BLaER1 (cell line): Measurements from ENCODE around the gene FOSL1.
"Not testable (repeated sequence)": the region's sequence is repeated elsewhere in the genome, so short reads cannot be mapped to it uniquely, and the experiment has no call there.

Experiments used
- H3K27ac ChIP-seq: shearing (Covaris generic); formaldehyde crosslinking; 2 replicates; pipeline ENCODE4 v1.8.1; 2022
- H3K27me3 ChIP-seq: shearing (Covaris generic); formaldehyde crosslinking; 2 replicates; pipeline ENCODE4 v1.8.1; 2022
- H3K36me3 ChIP-seq: shearing (Covaris generic); formaldehyde crosslinking; 2 replicates; pipeline ENCODE4 v1.8.1; 2022
- H3K4me1 ChIP-seq: shearing (Covaris generic); formaldehyde crosslinking; 2 replicates; pipeline ENCODE4 v1.8.1; 2022
- H3K4me2 ChIP-seq: shearing (Covaris generic); formaldehyde crosslinking; 2 replicates; pipeline ENCODE4 v1.8.1; 2022
- H3K4me3 ChIP-seq: shearing (Covaris generic); formaldehyde crosslinking; 2 replicates; pipeline ENCODE4 v1.8.1; 2022
- H3K9ac ChIP-seq: shearing (Covaris generic); formaldehyde crosslinking; 2 replicates; pipeline ENCODE4 v1.8.1; 2022
- H3K9me3 ChIP-seq: shearing (Covaris generic); formaldehyde crosslinking; 2 replicates; pipeline ENCODE4 v1.8.1; 2022
- H4K20me1 ChIP-seq: shearing (Covaris generic); formaldehyde crosslinking; 2 replicates; pipeline ENCODE4 v1.8.1; 2022
- Cebpa-rat ChIP-seq: shearing (Covaris generic); IDR thresholded peaks from 2 replicates; pipeline ENCODE4 v1.8.1; 2022

Gene FOSL1

DNA sequence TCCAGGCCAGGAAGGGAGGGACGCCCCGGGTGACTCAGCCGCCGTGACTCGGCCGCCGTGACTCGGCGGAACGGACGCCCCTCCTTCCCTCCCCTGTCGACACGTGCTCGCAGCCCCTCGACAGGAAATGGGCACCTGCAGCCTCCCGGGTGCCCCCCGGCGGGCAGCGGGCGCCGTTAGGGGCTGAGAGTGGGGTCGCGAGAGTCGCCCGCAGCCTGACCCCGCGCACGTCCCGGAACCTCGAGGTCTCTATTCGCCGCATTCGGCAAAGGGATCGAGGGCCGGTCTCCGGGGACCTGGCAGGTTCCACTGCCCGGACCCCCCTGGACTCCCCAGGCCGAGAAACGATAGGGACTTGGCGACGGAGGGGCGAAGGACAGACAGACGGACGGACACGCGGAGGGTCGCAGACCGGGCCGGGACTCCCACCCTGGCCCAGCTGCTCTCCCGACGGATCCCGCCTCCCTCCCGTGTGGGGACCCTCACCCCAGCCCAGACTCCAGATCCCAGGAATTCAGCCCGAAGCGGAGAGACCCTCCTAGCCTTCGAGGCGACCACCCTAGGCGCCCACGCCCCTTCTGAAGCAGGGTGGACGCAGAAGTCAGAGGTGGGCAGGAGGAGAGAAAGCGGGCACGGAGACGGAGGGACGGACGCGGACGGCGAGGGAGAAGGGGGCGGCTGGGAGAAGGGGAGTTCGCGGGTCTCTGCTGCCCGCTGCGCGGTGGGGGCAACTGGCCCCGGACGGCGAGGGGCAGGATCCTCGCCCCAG, 648 bp downstream of the FOSL1 start:
- H3K27ac ChIP-seq: peak overlapping the region; percentile 63
- TF ChIP-seq Cebpa-rat: no peak
- no peaks in the 10 kb centered on the region for H3K9me3 ChIP-seq
- peak overlapping the region; percentile 73 for H3K4me3 ChIP-seq
- H4K20me1 ChIP-seq: no peaks in the 10 kb centered on the region
- peak overlapping the region; percentile 95 for H3K4me2 ChIP-seq
- H3K4me1 ChIP-seq: peaks cover 48% of the 10 kb centered on the region
- no peaks in the 10 kb centered on the region for H3K36me3 ChIP-seq
- H3K27me3 ChIP-seq: peaks cover 61% of the 10 kb centered on the region
- H3K9ac ChIP-seq: peak overlapping the region; percentile 78

DNA sequence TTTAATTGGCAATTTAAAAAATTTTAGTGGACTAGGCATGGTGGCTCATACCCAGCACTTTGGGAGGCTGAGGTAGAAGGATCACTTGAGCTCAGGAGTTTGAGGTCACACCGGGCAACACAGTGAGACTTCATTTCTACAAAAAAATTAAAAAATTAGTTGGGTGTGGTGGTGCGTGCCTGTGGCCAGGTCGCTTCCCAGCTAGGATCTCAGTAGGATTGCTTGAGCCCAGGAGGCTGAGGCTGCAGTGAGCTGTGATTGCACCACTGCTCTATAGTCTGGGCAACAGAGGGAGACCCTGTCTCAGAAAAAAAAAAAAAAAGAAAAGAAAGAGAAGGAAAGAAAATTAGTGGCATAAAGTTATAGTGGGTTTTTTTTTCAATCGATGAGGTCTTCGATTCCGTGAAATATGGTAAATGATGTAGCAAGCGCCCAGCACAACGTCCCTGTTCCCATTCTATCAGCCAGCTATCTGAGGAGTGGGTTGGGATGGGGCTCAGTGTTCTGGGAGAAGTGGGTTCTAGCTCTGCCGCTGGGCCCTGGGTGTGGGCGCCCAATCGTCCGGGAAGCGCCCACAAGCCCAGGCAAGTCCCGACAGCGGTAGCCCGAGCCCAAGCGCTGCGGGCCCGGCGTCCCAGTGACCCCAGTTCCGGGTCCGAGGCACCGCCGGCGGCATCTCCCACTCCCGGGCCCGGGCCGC, 1.4 kb downstream of the FOSL1 start:
- H4K20me1 ChIP-seq: no peaks in the 10 kb centered on the region
- H3K27me3 ChIP-seq: peaks cover 61% of the 10 kb centered on the region
- peak overlapping the region; percentile 78 for H3K9ac ChIP-seq

DNA sequence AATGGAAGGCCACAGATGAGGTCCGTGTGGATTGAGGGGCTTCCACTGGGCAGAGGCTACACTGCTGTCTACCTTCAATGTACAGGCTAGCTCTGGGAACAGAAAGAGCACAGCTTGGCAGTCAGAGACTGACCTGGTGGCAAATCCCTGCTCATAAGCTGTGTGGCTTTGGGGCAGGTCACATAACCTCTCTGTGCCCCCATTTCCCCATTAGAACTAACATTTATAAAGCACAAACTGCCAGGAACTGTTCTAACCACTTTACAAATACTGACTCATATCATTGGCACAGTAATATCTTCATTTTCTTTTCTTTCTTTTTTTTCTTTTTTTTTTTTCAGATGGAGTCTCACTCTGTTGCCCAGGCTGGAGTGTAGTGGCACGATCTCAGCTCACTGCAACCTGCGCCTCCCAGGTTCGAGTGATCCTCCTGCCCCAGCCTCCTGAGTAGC, 3.1 kb downstream of the FOSL1 start:
- Histone ChIP-seq H3K4me2 (no peak overlapping the region), H4K20me1 (peaks cover 11% of the 10 kb centered on the region), H3K27me3 (peaks cover 58% of the 10 kb centered on the region), H3K9ac (no peak overlapping the region), H3K4me1 (peaks cover 59% of the 10 kb centered on the region), H3K27ac (no peak overlapping the region), H3K4me3 (no peak overlapping the region), H3K36me3 (no peaks in the 10 kb centered on the region), H3K9me3 (no peaks in the 10 kb centered on the region)
- TF ChIP-seq Cebpa-rat: no peak

More for the DNA sequence above, 1.4 kb downstream of the FOSL1 start:
- peak overlapping the region; percentile 95 for H3K4me2 ChIP-seq
- TF ChIP-seq Cebpa-rat: no peak
- no peaks in the 10 kb centered on the region for H3K9me3 ChIP-seq
- H3K27ac ChIP-seq: peak overlapping the region; percentile 63
- no peaks in the 10 kb centered on the region for H3K36me3 ChIP-seq
- peak overlapping the region; percentile 73 for H3K4me3 ChIP-seq
- H3K4me1 ChIP-seq: peaks cover 55% of the 10 kb centered on the region

DNA sequence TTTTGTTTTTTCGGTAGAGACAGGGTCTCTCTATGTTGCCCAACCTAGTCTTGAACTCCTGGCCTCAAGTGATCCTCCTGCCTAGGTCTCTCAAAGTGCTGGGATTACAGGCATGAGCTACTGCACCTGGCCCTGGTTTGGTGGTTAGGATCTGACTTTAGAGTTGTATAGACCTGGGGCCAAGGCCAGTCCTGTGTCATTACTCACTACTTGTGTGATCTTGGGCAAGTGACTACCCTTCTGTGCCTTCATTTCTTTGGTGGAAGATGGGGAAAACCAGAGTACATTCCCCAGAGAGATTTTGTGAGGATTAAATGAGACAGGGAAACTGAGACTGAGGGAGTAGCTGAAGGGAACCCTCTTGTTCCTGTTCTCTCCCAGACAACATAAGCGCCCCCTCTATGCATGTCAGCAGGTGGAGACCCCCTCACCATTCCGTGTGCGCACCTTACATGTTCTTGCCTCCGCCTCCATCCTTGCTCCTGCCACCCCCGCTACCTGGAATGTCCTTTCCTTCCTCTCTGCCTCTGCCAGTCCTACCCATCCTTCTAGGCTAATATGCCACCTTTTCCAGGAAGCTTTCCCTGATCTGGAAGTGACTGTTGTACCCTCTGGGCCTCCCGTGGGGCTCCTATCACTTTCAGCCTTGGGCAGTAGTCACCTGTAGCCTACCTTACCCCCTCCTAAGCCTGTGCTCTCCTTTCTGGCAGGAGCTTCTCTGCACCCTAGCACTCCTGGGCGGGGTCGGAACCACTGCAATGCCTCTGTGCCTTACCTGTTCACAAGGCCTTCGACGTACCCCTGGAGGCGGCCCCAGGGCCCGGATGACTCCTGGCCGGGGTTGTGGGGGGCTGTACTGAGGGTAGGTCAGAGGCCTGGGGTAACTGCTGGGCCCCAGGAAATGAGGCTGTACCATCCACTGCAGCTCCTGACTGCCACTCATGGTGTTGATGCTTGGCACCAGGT, 3.9 kb downstream of the FOSL1 start:
- Histone ChIP-seq H3K9me3 (no peaks in the 10 kb centered on the region), H3K4me2 (no peak overlapping the region), H3K36me3 (no peaks in the 10 kb centered on the region), H4K20me1 (peaks cover 18% of the 10 kb centered on the region), H3K9ac (no peak overlapping the region), H3K4me1 (peaks cover 62% of the 10 kb centered on the region), H3K27me3 (peaks cover 51% of the 10 kb centered on the region), H3K4me3 (no peak overlapping the region), H3K27ac (no peak overlapping the region)
- TF ChIP-seq Cebpa-rat: no peak

DNA sequence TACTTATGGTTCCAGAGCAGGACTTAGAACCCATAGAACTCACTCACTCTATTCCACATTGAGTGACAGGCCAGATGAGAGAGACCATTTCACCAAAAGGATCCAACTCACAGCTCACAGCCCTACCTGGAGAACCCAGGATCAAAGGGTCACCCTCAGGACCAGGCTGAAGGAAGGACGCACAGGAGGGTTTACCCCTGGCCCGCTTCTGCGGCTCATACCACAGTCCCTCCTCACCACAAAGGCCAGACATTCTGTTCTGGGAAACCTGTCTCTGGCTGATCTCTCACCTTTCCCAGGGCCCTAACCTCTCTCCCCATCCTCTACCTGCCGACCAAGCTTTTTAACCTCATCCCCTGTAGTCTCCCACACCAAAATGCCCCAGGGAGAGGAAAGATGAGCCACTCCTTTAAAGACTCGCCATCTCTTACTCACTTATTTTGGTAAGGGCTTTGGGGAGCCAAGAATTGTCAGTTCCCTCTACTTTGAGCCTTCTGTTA, 4.7 kb downstream of the FOSL1 start:
- no peaks in the 10 kb centered on the region for H3K36me3 ChIP-seq
- no peaks in the 10 kb centered on the region for H3K9me3 ChIP-seq
- no peak overlapping the region for H3K9ac ChIP-seq
- H3K4me1 ChIP-seq: peaks cover 58% of the 10 kb centered on the region
- H3K4me2 ChIP-seq: no peak overlapping the region
- H3K4me3 ChIP-seq: no peak overlapping the region
- H4K20me1 ChIP-seq: peaks cover 26% of the 10 kb centered on the region
- H3K27ac ChIP-seq: no peak overlapping the region
- peaks cover 43% of the 10 kb centered on the region for H3K27me3 ChIP-seq
- TF ChIP-seq Cebpa-rat: no peak

DNA sequence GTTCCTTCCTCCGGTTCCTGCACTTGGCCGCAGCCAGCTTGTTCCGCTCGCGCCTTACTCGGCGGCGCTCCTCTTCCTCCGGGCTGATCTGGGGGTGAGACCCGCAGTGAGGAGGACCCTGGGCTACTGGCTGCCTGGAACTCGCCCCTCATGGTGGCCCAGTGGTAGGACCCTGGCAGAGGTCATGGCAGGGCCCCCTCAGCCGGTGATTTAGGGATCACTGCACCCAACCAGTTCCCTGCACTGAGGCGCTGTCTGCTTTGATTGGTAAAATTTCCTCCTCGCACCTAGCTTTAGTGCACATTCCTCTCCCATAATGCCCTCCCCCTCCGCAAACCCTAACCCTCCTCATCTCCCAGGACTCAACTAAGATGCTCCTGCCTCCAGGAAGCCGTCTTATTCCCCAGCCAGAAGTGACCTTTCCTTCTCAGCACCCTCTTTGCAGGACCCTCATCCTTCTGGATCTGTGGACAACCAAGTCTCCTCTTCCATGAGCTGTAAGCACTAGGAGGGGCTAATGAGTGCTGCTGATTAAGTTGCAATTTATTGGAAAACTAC, 6.1 kb downstream of the FOSL1 start:
- Histone ChIP-seq H3K27ac (peak overlapping the region; percentile 90), H3K9ac (peak overlapping the region; percentile 76), H3K4me2 (peak overlapping the region; percentile 98), H3K9me3 (no peaks in the 10 kb centered on the region), H4K20me1 (peaks cover 26% of the 10 kb centered on the region), H3K36me3 (no peaks in the 10 kb centered on the region), H3K4me1 (peaks cover 55% of the 10 kb centered on the region), H3K4me3 (peak overlapping the region; percentile 97), H3K27me3 (peaks cover 29% of the 10 kb centered on the region)
- no peak for TF ChIP-seq Cebpa-rat

DNA sequence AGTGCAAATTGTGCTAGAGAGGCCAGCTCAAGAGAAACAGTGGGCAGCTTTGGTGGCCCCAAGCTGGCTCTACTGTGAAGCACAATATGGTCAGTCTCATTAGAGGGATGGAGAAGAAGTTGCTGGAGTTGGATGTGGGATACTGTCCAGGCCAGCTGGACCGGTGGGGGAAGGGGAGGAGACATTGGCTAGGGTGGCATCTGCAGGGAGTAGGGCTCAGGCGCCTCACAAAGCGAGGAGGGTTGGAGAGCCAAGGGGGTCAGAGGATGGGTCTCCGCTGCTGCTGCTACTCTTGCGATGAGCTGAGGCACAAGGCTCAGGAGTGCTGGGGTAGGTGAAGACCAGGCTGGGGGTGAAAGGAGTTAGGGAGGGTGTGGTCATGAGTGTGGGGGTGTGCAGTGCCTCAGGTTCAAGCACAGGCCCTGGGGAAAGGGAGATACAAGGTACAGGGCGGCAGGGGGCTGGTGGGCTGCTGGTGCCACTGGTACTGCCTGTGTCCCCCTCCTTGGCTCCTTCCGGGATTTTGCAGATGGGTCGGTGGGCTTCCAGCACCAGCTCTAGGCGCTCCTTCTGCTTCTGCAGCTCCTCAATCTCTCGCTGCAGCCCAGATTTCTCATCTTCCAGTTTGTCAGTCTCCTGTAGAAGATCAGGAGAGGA, 7.4 kb downstream of the FOSL1 start:
- Histone ChIP-seq H3K36me3 (no peaks in the 10 kb centered on the region), H3K9me3 (no peaks in the 10 kb centered on the region), H3K27ac (peak overlapping the region; percentile 98), H3K4me1 (peaks cover 50% of the 10 kb centered on the region), H4K20me1 (peaks cover 26% of the 10 kb centered on the region), H3K9ac (peak overlapping the region; percentile 99), H3K4me3 (peak overlapping the region; percentile 97), H3K27me3 (peaks cover 16% of the 10 kb centered on the region), H3K4me2 (peak overlapping the region; percentile 98)
- TF ChIP-seq Cebpa-rat: no peak

DNA sequence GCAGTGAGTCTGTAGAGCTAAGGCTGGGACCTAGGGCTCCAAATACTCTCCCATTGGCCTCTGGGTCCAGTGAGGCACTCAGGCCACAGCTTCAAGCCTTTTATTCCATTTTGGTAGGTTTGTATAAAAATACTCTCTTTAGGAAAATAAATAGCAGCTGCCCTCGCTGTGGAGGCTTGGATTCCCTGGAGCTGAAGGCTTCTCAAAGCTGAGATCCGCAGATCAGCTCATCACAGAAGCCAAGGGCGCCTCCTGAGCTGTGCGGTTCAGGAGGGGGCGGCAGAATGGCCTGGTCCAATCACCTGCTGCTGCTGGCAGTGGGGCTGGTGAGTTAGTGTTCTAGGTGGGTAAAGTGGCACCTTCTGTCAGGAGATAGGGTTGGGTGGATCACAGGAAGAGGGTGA, 8.0 kb downstream of the FOSL1 start:
- Histone ChIP-seq H3K4me2 (peak overlapping the region; percentile 98), H3K4me1 (peaks cover 57% of the 10 kb centered on the region), H4K20me1 (peaks cover 26% of the 10 kb centered on the region), H3K4me3 (peak overlapping the region; percentile 97), H3K9ac (peak overlapping the region; percentile 99), H3K27ac (peak overlapping the region; percentile 98)
- H3K36me3 ChIP-seq, H3K9me3 ChIP-seq, H3K27me3 ChIP-seq: not testable (repeated sequence)
